Mesodermal cell (in vitro differentiated cells): Measurements from ENCODE around the gene KCMF1.
A peak's percentile ranks its signal among the peaks of the same experiment; 100 is the strongest.

ENCODE experiments used
- H3K27ac ChIP-seq: 2 replicates; pipeline ENCODE4 v1.7.0; 2013; ENCODE audit warnings: mild to moderate bottlenecking, low read depth, low read length, moderate library complexity; ENCODE audit not compliant: severe bottlenecking
- H3K36me3 ChIP-seq: 2 replicates; pipeline ENCODE4 v1.7.1; 2013; ENCODE audit warnings: mild to moderate bottlenecking, low read length, moderate library complexity; ENCODE audit not compliant: control insufficient read depth, insufficient read depth
- H3K4me1 ChIP-seq: one replicate; pipeline ENCODE4 v1.7.1; 2013; ENCODE audit warnings: mild to moderate bottlenecking, low read length; ENCODE audit not compliant: insufficient read depth, control insufficient read depth, poor library complexity, severe bottlenecking
- H3K4me3 ChIP-seq: 2 replicates; pipeline ENCODE4 v1.7.0; 2013; ENCODE audit warnings: low read length, control low read depth, mild to moderate bottlenecking; ENCODE audit not compliant: insufficient read depth, poor library complexity, severe bottlenecking; ENCODE audit errors: extremely low read depth
- H3K9me3 ChIP-seq: 2 replicates; pipeline ENCODE4 v1.7.1; 2013; ENCODE audit warnings: mild to moderate bottlenecking, low read length, moderate library complexity; ENCODE audit not compliant: control insufficient read depth
- WGBS, 2 experiments: methylation state at CpG; one replicate each; pipeline ENCODE4 v1.1.5; 2013; ENCODE audit warnings: missing lambda C conversion rate in 2 of 2; ENCODE audit not compliant: insufficient coverage in 2 of 2; 5-methylcytosine and 5-hydroxymethylcytosine counted together

KCMF1 gene

GRCh38 chr2:85034158-85034557 lies 63.2 kb downstream of the KCMF1 start:
- 92 to 100% methylated on average over 1 of the region's 2 CpGs for WGBS, 2 experiments
- Histone ChIP-seq H3K36me3 (peaks cover 90% of the 10 kb centered on the region), H3K4me3 (no peak overlapping the region), H3K4me1 (no peaks in the 10 kb centered on the region), H3K27ac (no peak overlapping the region), H3K9me3 (no peaks in the 10 kb centered on the region)

- WGBS, 2 experiments = 95 to 100% methylated on average over 6 of the region's 7 CpGs
- no peak overlapping the region for H3K27ac ChIP-seq
- H3K4me1 ChIP-seq = no peaks in the 10 kb centered on the region
- H3K4me3 ChIP-seq = no peak overlapping the region
- H3K36me3 ChIP-seq = peaks cover 81% of the 10 kb centered on the region
- no peaks in the 10 kb centered on the region for H3K9me3 ChIP-seq
Observed at GRCh38 chr2:85037622-85038021, 66.7 kb downstream of the KCMF1 start.

- no peak overlapping the region for H3K4me3 ChIP-seq
- no peak overlapping the region for H3K27ac ChIP-seq
- no peaks in the 10 kb centered on the region for H3K4me1 ChIP-seq
- 97 to 100% methylated on average over 2 to 3 of the region's 4 CpGs for WGBS, 2 experiments
- no peaks in the 10 kb centered on the region for H3K9me3 ChIP-seq
- peaks cover 78% of the 10 kb centered on the region for H3K36me3 ChIP-seq
Observed at GRCh38 chr2:85042330-85042729, 71.4 kb downstream of the KCMF1 start.

GRCh38 chr2:85048534-85048933 lies 77.6 kb downstream of the KCMF1 start:
- peaks cover 77% of the 10 kb centered on the region for H3K36me3 ChIP-seq
- H3K9me3 ChIP-seq = no peaks in the 10 kb centered on the region
- no peak overlapping the region for H3K27ac ChIP-seq
- no peak overlapping the region for H3K4me3 ChIP-seq
- WGBS, 2 experiments = 80 to 91% methylated on average over 1 to 3 of the region's 3 CpGs
- peaks cover 2% of the 10 kb centered on the region for H3K4me1 ChIP-seq

- H3K27ac ChIP-seq = no peak overlapping the region
- 86 to 89% methylated on average over 4 to 5 of the region's 10 CpGs for WGBS, 2 experiments
- H3K4me1 ChIP-seq = peaks cover 9% of the 10 kb centered on the region
- H3K9me3 ChIP-seq = no peaks in the 10 kb centered on the region
- no peak overlapping the region for H3K4me3 ChIP-seq
- peaks cover 79% of the 10 kb centered on the region for H3K36me3 ChIP-seq
Observed at GRCh38 chr2:85049236-85049635, 78.3 kb downstream of the KCMF1 start.

- no peak overlapping the region for H3K27ac ChIP-seq
- H3K9me3 ChIP-seq = no peaks in the 10 kb centered on the region
- H3K4me3 ChIP-seq = no peak overlapping the region
- WGBS, 2 experiments = 85% methylated on average over 5 to 6 of the region's 6 CpGs
- H3K36me3 ChIP-seq = peaks cover 57% of the 10 kb centered on the region
- H3K4me1 ChIP-seq = peaks cover 11% of the 10 kb centered on the region
Observed at GRCh38 chr2:85053802-85054201, 82.8 kb downstream of the KCMF1 start.

- H3K27ac ChIP-seq = peak overlapping the region; percentile 6
- H3K9me3 ChIP-seq = no peaks in the 10 kb centered on the region
- H3K4me1 ChIP-seq = peaks cover 11% of the 10 kb centered on the region
- peaks cover 27% of the 10 kb centered on the region for H3K36me3 ChIP-seq
- WGBS, 2 experiments = 97 to 99% methylated on average over 7 to 11 of the region's 15 CpGs
- H3K4me3 ChIP-seq = no peak overlapping the region
Observed at GRCh38 chr2:85057226-85057962, 86.4 kb downstream of the KCMF1 start.

GRCh38 chr2:85061896-85062295 lies 90.9 kb downstream of the KCMF1 start:
- 73 to 75% methylated on average over 1 of the region's 2 CpGs for WGBS, 2 experiments
- no peak overlapping the region for H3K27ac ChIP-seq
- H3K36me3 ChIP-seq = no peaks in the 10 kb centered on the region
- H3K4me3 ChIP-seq = no peak overlapping the region
- no peaks in the 10 kb centered on the region for H3K9me3 ChIP-seq
- H3K4me1 ChIP-seq = no peaks in the 10 kb centered on the region

- H3K4me1 ChIP-seq = no peaks in the 10 kb centered on the region
- 86 to 96% methylated on average over 3 to 4 of the region's 6 CpGs for WGBS, 2 experiments
- H3K36me3 ChIP-seq = no peaks in the 10 kb centered on the region
- H3K9me3 ChIP-seq = no peaks in the 10 kb centered on the region
- no peak overlapping the region for H3K4me3 ChIP-seq
- H3K27ac ChIP-seq = no peak overlapping the region
Observed at GRCh38 chr2:85062565-85062964, 91.6 kb downstream of the KCMF1 start.

- Histone ChIP-seq H3K4me3 (no peak overlapping the region), H3K9me3 (no peaks in the 10 kb centered on the region), H3K36me3 (no peaks in the 10 kb centered on the region), H3K27ac (no peak overlapping the region), H3K4me1 (no peaks in the 10 kb centered on the region)
- WGBS, 2 experiments = 93 to 97% methylated on average over 4 of the region's 5 CpGs
Observed at GRCh38 chr2:85063981-85064599, 93.1 kb downstream of the KCMF1 start.

- H3K4me1 ChIP-seq = no peaks in the 10 kb centered on the region
- no peak overlapping the region for H3K4me3 ChIP-seq
- WGBS, 2 experiments = 68 to 72% methylated on average over 8 to 11 of the region's 14 CpGs
- H3K27ac ChIP-seq = no peak overlapping the region
- H3K36me3 ChIP-seq = no peaks in the 10 kb centered on the region
- no peaks in the 10 kb centered on the region for H3K9me3 ChIP-seq
Observed at GRCh38 chr2:85064927-85065577, 94.1 kb downstream of the KCMF1 start.
